GM12892 (cell line): ENCODE results near the gene CDH11.

Source experiments
- POLR2A ChIP-seq: IDR thresholded peaks from 2 replicates; pipeline ENCODE4 v1.6.1; 2011; ENCODE audit warnings: low read depth, low read length, control low read depth
- POLR2AphosphoS5 ChIP-seq: IDR thresholded peaks from 2 replicates; pipeline ENCODE4 v1.6.1; 2011; ENCODE audit warnings: low read depth, low read length, control low read depth

DNA sequence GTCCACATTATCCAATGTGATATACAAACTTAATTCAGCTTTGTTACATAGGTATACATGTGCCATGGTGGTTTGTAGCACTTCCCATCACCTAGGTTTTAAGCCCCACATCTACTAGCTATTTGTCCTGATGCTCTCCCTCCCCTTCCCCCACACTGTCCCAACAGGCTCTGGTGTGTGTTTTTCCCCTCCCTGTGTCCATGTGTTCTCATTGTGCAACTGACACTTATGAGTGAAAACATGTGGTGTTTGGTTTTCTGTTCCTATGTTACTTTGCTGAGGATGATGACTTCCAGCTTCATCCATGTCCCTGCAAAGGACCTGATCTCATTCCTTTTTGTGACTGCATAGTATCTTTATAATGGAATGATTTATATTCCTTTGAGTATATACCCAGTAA lies 196.7 kb downstream of the CDH11 start:
- TF ChIP-seq POLR2AphosphoS5 (no peak), POLR2A (no peak)
